Small intestine (tissue), 7 donors: ENCODE measurements around the gene BATF3. TPM values are rescaled to one million over a fixed set of nuclear protein-coding genes. Genes with fewer than 3 reads are reported as not detected.
A peak's percentile ranks its signal among the peaks of the same experiment; 100 is the strongest.

Experiments
- DNase-seq, 2 donors: peaks; one replicate each; pipeline versions ENCODE4 v3.0.0 to v3.0.0-alpha.2; 2013
- FAIRE-seq: peaks from 2 replicates; lab custom pipeline; 2012; peaks lifted over from hg19 to GRCh38; lab: Jason Lieb, UNC
- H3K27ac ChIP-seq, 3 donors: one replicate each; pipeline ENCODE4 v1.5.1; 2013; ENCODE audit warnings: low read length in 2 of 3, mild to moderate bottlenecking in 2 of 3, control low read depth in 1 of 3, inconsistent platforms in 1 of 3, low read depth in 1 of 3, moderate library complexity in 1 of 3
- H3K27me3 ChIP-seq, 3 donors: one replicate each; pipeline ENCODE4 v1.6.1; 2013; ENCODE audit warnings: low read length in 3 of 3, inconsistent platforms in 1 of 3; ENCODE audit not compliant: control insufficient read depth in 3 of 3, insufficient read depth in 3 of 3
- H3K36me3 ChIP-seq, 3 donors: one replicate each; pipeline ENCODE4 v1.6.1; 2013; ENCODE audit warnings: low read length in 3 of 3, inconsistent platforms in 1 of 3, low read depth in 1 of 3, mild to moderate bottlenecking in 1 of 3, moderate library complexity in 1 of 3; ENCODE audit not compliant: control insufficient read depth in 3 of 3, insufficient read depth in 2 of 3
- H3K4me1 ChIP-seq, 3 donors: one replicate each; pipeline ENCODE4 v1.6.1; 2013; ENCODE audit warnings: low read length in 2 of 3, inconsistent platforms in 1 of 3, low read depth in 1 of 3, mild to moderate bottlenecking in 1 of 3, moderate library complexity in 1 of 3; ENCODE audit not compliant: control insufficient read depth in 3 of 3, insufficient read depth in 2 of 3
- H3K4me3 ChIP-seq, 3 donors: one replicate each; pipeline ENCODE4 v1.5.1; 2013; ENCODE audit warnings: low read length in 3 of 3, control low read depth in 1 of 3, inconsistent platforms in 1 of 3, low read depth in 1 of 3, mild to moderate bottlenecking in 1 of 3, moderate library complexity in 1 of 3
- H3K9me3 ChIP-seq, 2 donors: one replicate each; pipeline ENCODE4 v1.6.1; 2013; ENCODE audit warnings: low read depth in 1 of 2, low read length in 1 of 2; ENCODE audit not compliant: control insufficient read depth in 2 of 2, insufficient read depth in 1 of 2
- WGBS, 3 donors: extraction: QIAGEN DNeasy Blood & Tissue Kit; methylation state at CpG; one replicate each; pipeline ENCODE4 v1.1.7; 2013; 5-methylcytosine and 5-hydroxymethylcytosine counted together
- polyA plus RNA-seq, 4 donors: library from polyadenylated mRNA; stranded (reverse) in 3 of 4; unstranded in 1 of 4; fragments of 200-250 nt in 3 of 4; fragments of 120-200 nt in 1 of 4; gene quantifications; one replicate each; pipeline versions ENCODE4 v1.2.1 to v1.2.3, GENCODE V29; 2013
- donor health status: healthy with polysubstance abuse.
- donor health status: control.
- donor health status: control.
- donor health status: Bipolar disorder and iron deficiency.
- donor health status: healthy.

BATF3 gene
- polyA plus RNA-seq, 4 donors: 1.5 to 3.8 (median 3.6) TPM; not detected in 1

DNA sequence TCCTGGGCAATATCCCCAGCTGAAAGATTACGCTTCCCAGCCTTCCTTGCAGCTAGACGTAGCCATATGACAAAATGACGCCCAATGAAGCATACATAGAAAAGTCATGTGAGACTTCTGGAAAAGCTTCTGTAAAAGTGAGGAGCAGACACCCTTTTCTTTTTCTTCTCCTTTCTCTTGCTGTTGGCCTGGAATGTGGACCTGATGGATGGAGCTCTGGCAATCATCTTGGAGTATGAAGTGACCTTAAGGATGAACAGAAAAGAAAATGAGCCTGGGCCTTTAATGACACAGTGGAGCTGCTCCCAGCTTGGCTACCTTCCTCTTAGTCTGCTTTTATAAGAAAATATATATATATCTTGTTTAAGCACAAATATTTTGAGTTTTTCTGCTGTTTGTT lies 24.8 kb downstream of the BATF3 start:
- Histone ChIP-seq H3K9me3 (no peaks in the 10 kb centered on the region), H3K27me3 (peaks cover 0 to 2% (median 0%) of the 10 kb centered on the region in 3 donors), H3K27ac (no peak overlapping the region), H3K36me3 (no peaks in the 10 kb centered on the region), H3K4me3 (no peak overlapping the region), H3K4me1 (no peaks in the 10 kb centered on the region)
- FAIRE-seq (no peak), DNase-seq (no peak)
- WGBS, 3 donors: 96 to 98% (median 96%) methylated on average over 3 of the region's 3 CpGs

DNA sequence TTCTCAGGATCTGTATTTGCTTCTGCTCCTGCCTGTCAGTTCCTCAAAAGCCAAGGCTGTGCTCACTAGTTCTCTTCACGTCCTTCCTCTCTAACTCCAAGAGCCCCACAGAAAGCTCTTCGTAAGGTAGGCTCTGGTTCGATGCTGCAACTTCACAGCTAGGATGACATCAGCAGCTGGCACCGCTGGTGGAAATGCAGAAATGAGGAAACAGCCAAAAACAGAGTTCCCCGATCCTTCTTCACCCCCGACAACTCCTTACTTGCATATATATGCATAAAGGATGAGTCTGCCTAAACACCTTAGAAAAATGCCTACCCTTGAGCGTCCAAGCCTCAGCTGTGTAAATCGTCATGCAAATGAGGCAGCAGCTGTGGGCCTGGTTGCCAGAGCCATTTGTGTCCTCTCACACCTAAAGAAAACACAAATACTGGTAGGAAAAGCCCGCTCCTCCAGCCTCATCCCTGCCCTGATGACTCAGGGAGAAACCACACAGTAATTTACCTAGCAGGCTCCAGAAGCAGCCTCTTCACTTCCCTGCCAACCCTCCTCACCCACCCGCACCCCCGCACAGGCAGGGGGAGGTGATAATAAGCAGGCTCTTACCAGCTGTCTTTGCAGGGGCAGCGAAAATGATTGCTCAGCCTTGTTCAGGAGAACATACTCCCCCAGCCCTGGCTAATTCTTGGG lies 28.2 kb downstream of the BATF3 start:
- FAIRE-seq: no peak
- peak in 1 of 2 donors; percentile 15 for DNase-seq
- 50 to 73% (median 69%) methylated on average over 12 of the region's 12 CpGs for WGBS, 3 donors
- no peaks in the 10 kb centered on the region for H3K4me1 ChIP-seq
- no peaks in the 10 kb centered on the region for H3K36me3 ChIP-seq
- H3K9me3 ChIP-seq: no peaks in the 10 kb centered on the region
- no peak overlapping the region for H3K4me3 ChIP-seq
- H3K27ac ChIP-seq: no peak overlapping the region
- H3K27me3 ChIP-seq: peaks cover 0 to 2% (median 0%) of the 10 kb centered on the region in 3 donors

DNA sequence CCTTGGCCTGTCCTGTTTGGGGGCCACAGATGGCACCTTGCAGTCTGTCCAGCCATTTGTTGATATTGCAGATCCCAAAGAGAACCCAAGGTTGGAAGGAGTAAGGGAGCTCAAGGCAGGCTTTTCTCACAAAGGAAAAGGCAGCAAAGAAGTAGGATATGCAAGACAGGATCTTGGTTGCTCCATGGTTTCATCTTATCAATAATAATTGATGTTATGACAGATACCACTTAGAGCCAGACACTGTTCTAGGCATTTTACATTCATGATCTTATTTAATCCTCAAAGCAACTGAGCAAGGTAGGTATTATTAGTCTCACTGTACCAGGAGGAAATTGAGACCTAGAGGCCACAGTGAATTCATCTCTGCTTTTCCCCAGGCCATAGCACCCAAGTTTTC lies 28.8 kb downstream of the BATF3 start:
- FAIRE-seq: no peak
- DNase-seq: no peak

DNA sequence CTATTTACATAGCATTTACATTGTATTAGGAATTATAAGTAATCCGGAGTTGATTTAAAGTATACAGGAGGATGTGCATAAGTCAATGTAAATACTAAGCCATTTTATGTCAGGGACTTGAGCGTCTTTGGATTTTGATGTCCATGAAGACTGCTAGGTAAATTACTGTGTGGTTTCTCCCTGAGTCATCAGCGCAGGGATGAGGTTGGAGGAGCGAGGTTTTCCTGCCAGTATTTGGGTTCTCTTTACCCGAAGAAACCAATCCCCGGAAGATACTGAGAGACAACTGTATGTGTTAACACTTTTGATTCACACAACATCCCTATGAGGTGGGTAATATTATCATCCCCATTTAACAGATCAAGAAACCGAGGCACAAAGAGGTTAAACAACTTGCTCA lies 29.3 kb downstream of the BATF3 start:
- Histone ChIP-seq H3K9me3 (no peaks in the 10 kb centered on the region), H3K27me3 (peaks cover 0 to 2% (median 0%) of the 10 kb centered on the region in 3 donors), H3K4me3 (no peak overlapping the region), H3K4me1 (peaks cover 0 to 5% (median 0%) of the 10 kb centered on the region in 3 donors), H3K27ac (no peak overlapping the region), H3K36me3 (no peaks in the 10 kb centered on the region)
- DNase-seq (no peak), FAIRE-seq (no peak)
- WGBS, 3 donors: 90 to 94% (median 94%) methylated on average over 7 of the region's 7 CpGs

More for the DNA sequence above, 28.8 kb downstream of the BATF3 start:
- Histone ChIP-seq H3K27me3 (peaks cover 0 to 2% (median 0%) of the 10 kb centered on the region in 3 donors), H3K4me1 (no peaks in the 10 kb centered on the region), H3K27ac (no peak overlapping the region), H3K4me3 (no peak overlapping the region), H3K9me3 (no peaks in the 10 kb centered on the region), H3K36me3 (no peaks in the 10 kb centered on the region)

- H3K36me3 ChIP-seq: no peaks in the 10 kb centered on the region
- peaks cover 0 to 2% (median 0%) of the 10 kb centered on the region in 3 donors for H3K27me3 ChIP-seq
- 44 to 77% (median 64%) methylated on average over 8 of the region's 8 CpGs for WGBS, 3 donors
- no peaks in the 10 kb centered on the region for H3K9me3 ChIP-seq
- no peak for FAIRE-seq
- H3K4me1 ChIP-seq: peaks cover 0 to 5% (median 0%) of the 10 kb centered on the region in 3 donors
- peak in 1 of 2 donors; percentile 35 for DNase-seq
- H3K4me3 ChIP-seq: no peak overlapping the region
- no peak overlapping the region for H3K27ac ChIP-seq
These were observed 30.0 kb downstream of the BATF3 start for GRCh38 chr1:212669600-212669999.

DNA sequence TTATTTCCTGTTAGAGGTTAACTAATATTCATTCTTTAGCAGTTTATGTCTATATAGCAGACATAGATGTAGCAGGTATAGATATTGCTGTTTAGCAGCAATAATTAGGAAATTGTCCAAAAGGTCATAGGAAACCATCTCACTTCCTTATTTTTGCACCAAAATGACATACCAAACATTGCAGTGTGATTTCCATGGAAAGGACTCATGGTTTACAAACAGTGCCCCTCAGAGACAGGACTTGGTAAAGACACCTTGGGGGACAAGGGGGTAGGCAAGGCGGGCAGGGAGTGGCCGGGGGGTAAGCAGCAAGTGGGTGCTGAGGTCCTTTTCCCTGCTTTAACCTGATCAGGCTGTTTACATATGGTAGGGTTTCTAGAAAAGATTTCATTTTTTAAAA lies 30.5 kb downstream of the BATF3 start:
- no peak for DNase-seq
- no peaks in the 10 kb centered on the region for H3K9me3 ChIP-seq
- H3K27ac ChIP-seq: no peak overlapping the region
- H3K27me3 ChIP-seq: peaks cover 0 to 2% (median 0%) of the 10 kb centered on the region in 3 donors
- WGBS, 3 donors: 77 to 88% (median 85%) methylated on average over 2 of the region's 2 CpGs
- no peaks in the 10 kb centered on the region for H3K36me3 ChIP-seq
- H3K4me1 ChIP-seq: peaks cover 0 to 5% (median 0%) of the 10 kb centered on the region in 3 donors
- FAIRE-seq: no peak
- H3K4me3 ChIP-seq: no peak overlapping the region

DNA sequence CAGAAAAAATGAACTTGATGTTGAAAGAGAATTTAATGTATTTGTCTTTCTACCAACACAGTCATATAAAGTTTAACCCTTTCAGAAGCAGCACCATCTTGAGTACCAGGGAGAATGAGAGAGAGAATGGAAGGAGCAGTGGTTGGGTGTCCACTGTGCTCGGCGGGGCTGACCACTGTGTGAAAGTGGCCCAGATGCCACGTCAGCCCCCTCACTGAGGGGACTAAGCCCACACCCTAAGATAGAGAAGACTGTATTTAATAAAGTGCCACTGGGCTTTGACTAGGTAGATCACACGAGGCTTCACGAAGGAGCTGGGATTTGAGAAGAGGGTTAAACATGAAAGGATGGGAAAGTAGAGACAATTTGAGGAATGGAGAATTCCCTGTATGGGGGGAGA lies 31.2 kb downstream of the BATF3 start:
- WGBS, 3 donors: 90 to 92% (median 91%) methylated on average over 5 of the region's 5 CpGs
- FAIRE-seq (no peak), DNase-seq (no peak)
- Histone ChIP-seq H3K4me3 (no peak overlapping the region), H3K4me1 (peaks cover 0 to 5% (median 0%) of the 10 kb centered on the region in 3 donors), H3K27me3 (peaks cover 0 to 2% (median 0%) of the 10 kb centered on the region in 3 donors), H3K27ac (peak overlapping the region in 1 of 3 donors; percentile 95), H3K9me3 (no peaks in the 10 kb centered on the region), H3K36me3 (no peaks in the 10 kb centered on the region)

- Histone ChIP-seq H3K27me3 (peaks cover 0 to 2% (median 0%) of the 10 kb centered on the region in 3 donors), H3K4me3 (no peak overlapping the region), H3K4me1 (peaks cover 0 to 5% (median 0%) of the 10 kb centered on the region in 3 donors), H3K9me3 (no peaks in the 10 kb centered on the region), H3K36me3 (no peaks in the 10 kb centered on the region), H3K27ac (peak overlapping the region in 2 of 3 donors; percentile 49 to 95)
- 58 to 87% (median 80%) methylated on average over 9 of the region's 9 CpGs for WGBS, 3 donors
- FAIRE-seq (no peak), DNase-seq (peak in 1 of 2 donors; percentile 38)
These were observed 32.2 kb downstream of the BATF3 start for GRCh38 chr1:212667223-212668139.
